HFFc6 (cell line): ENCODE measurements around the gene MAGEA9B. TPM values are rescaled to one million over a fixed set of nuclear protein-coding genes. Genes with fewer than 3 reads are reported as not detected.
"Not testable (repeated sequence)": the region's sequence is repeated elsewhere in the genome, so short reads cannot be mapped to it uniquely, and the experiment has no call there.

Experiments
- DNase-seq: peaks from one replicate; pipeline ENCODE4 v3.0.0-alpha.2; 2018
- H3K27ac Mint-ChIP-seq: 2 replicates; pipeline ENCODE4 v1.8.0; 2020; ENCODE audit warnings: mild to moderate bottlenecking, mixed read lengths
- H3K27me3 Mint-ChIP-seq: 2 replicates; pipeline ENCODE4 v1.8.0; 2021; ENCODE audit warnings: mild to moderate bottlenecking, moderate library complexity, mixed read lengths; ENCODE audit not compliant: insufficient read depth
- H3K36me3 Mint-ChIP-seq: 2 replicates; pipeline ENCODE4 v1.8.0; 2021; ENCODE audit warnings: low read depth, mixed read lengths
- H3K4me1 Mint-ChIP-seq: 2 replicates; pipeline ENCODE4 v1.8.0; 2020; ENCODE audit warnings: low read depth, mixed read lengths
- H3K4me3 Mint-ChIP-seq: 2 replicates; pipeline ENCODE4 v1.8.0; 2020; ENCODE audit warnings: mild to moderate bottlenecking, moderate library complexity, mixed read lengths
- H3K9me3 Mint-ChIP-seq: 2 replicates; pipeline ENCODE4 v1.8.0; 2020; ENCODE audit warnings: mild to moderate bottlenecking, mixed read lengths
- CTCF ChIP-seq: fragments of 200-600 bp; sonication (generic); IDR thresholded peaks from 2 replicates; pipeline ENCODE4 v1.5.0; 2021; ENCODE audit warnings: antibody characterized with exemption, mild to moderate bottlenecking
- long read RNA-seq: library from polyadenylated mRNA; unstranded; transcript quantifications from one replicate; pipeline ENCODE4 v2.0.0, GENCODE V29; 2019
- total RNA-seq, 6 experiments: library from RNA; stranded (reverse); fragmentation: NEBNext Ultra II Directional; extraction: Animal tissue kit (Norgen Biotek cat#: 25700); gene quantifications; 2 replicates in 1 of 6; 3 replicates in 5 of 6; pipeline ENCODE4 v1.2.3, GENCODE V29; 2021

The MAGEA9B gene
- not detected for total RNA-seq
- long read RNA-seq, result 0 reads

GRCh38 chrX:149587359-149587758 lies at the start of gene MAGEA9B:
Gene MAGEA9B (minus strand): TSS chrX:149587459. CDS start chrX:149583179, 4,280 bp downstream.
- H3K4me1 Mint-ChIP-seq, H3K27ac Mint-ChIP-seq, DNase-seq, H3K36me3 Mint-ChIP-seq, H3K9me3 Mint-ChIP-seq, H3K4me3 Mint-ChIP-seq, H3K27me3 Mint-ChIP-seq: not testable (repeated sequence)

GRCh38 chrX:149633511-149633910 lies 46.3 kb upstream of the MAGEA9B start:
- no peak overlapping the region for H3K27ac Mint-ChIP-seq
- no peak overlapping the region for H3K4me3 Mint-ChIP-seq
- H3K36me3 Mint-ChIP-seq, result no peaks in the 10 kb centered on the region
- peaks cover 23% of the 10 kb centered on the region for H3K4me1 Mint-ChIP-seq
- no peak for DNase-seq
- TF ChIP-seq CTCF, result no peak
- no peaks in the 10 kb centered on the region for H3K9me3 Mint-ChIP-seq
- peaks cover 11% of the 10 kb centered on the region for H3K27me3 Mint-ChIP-seq

GRCh38 chrX:149631234-149632165 lies 44.2 kb upstream of the MAGEA9B start, which contains the start of gene TMEM185A:
Gene TMEM185A (minus strand): TSS chrX:149631792. CDS start chrX:149631580, 212 bp downstream.
- peak; percentile 28 for DNase-seq
- Mint-ChIP-seq H3K9me3 (no peaks in the 10 kb centered on the region), H3K4me3 (peak within 1 kb of the TSS; percentile 96), H3K27ac (peak within 1 kb of the TSS; percentile 81), H3K36me3 (no peaks in the 10 kb centered on the region), H3K27me3 (peaks cover 11% of the 10 kb centered on the region), H3K4me1 (peaks cover 23% of the 10 kb centered on the region)
- no peak for TF ChIP-seq CTCF

GRCh38 chrX:149630681-149631233 lies 43.5 kb upstream of the MAGEA9B start:
- Mint-ChIP-seq H3K9me3 (no peaks in the 10 kb centered on the region), H3K4me3 (peak overlapping the region; percentile 96), H3K27me3 (peaks cover 11% of the 10 kb centered on the region), H3K27ac (peak overlapping the region; percentile 81), H3K36me3 (no peaks in the 10 kb centered on the region), H3K4me1 (peaks cover 23% of the 10 kb centered on the region)
- peak; percentile 35 for TF ChIP-seq CTCF
- peak; percentile 52 for DNase-seq

GRCh38 chrX:149629730-149630387 lies 42.6 kb upstream of the MAGEA9B start:
- Mint-ChIP-seq H3K36me3 (no peaks in the 10 kb centered on the region), H3K27me3 (peaks cover 7% of the 10 kb centered on the region; the same call in 1 of the 2 replicates), H3K4me3 (peak overlapping the region; percentile 96), H3K9me3 (no peaks in the 10 kb centered on the region), H3K4me1 (peaks cover 23% of the 10 kb centered on the region), H3K27ac (peak overlapping the region; percentile 81; the same call in 1 of the 2 replicates)
- no peak for DNase-seq
- no peak for TF ChIP-seq CTCF
